Lung microvascular endothelial cell (primary cell): ENCODE results near the gene PLCB1. TPM values are rescaled to one million over a fixed set of nuclear protein-coding genes. Genes with fewer than 3 reads are reported as not detected.

Experiments used
- DNase-seq, 2 donors: peaks; one replicate each; pipeline versions ENCODE4 v3.0.0 to v3.0.0-alpha.2; 2010; ENCODE audit warnings: low read depth in 2 of 2
- total RNA-seq: library from RNA; depleted of rRNA; stranded (reverse); fragments of >200 nt; gene quantifications from 2 replicates; pipeline ENCODE4 v1.2.1, GENCODE V29; 2014

PLCB1 gene
- total RNA-seq, 1 donor from 2014 or later = 12.3 TPM

- no peak for DNase-seq
These were observed 2.7 kb upstream of the PLCB1 start for GRCh38 chr20:8129211-8129976.

GRCh38 chr20:8130840-8131526, 1.1 kb upstream of the PLCB1 start:
- DNase-seq = no peak

- peak; percentile 43 to 52 for DNase-seq
These were observed 631 bp downstream of the PLCB1 start for GRCh38 chr20:8132484-8133309.

GRCh38 chr20:8133310-8133768, 1.3 kb downstream of the PLCB1 start:
- DNase-seq = no peak

GRCh38 chr20:8133851-8134451, 1.9 kb downstream of the PLCB1 start:
- peak; percentile 31 to 77 for DNase-seq

GRCh38 chr20:8139899-8140298, 7.8 kb downstream of the PLCB1 start:
- no peak for DNase-seq

- DNase-seq = no peak
These were observed 11.4 kb downstream of the PLCB1 start for GRCh38 chr20:8143474-8143873.

GRCh38 chr20:8144282-8145245, 12.5 kb downstream of the PLCB1 start:
- peak; percentile 56 to 63 for DNase-seq

GRCh38 chr20:8145246-8146168, 13.4 kb downstream of the PLCB1 start:
- DNase-seq = no peak

GRCh38 chr20:8147476-8147875, 15.4 kb downstream of the PLCB1 start:
- peak in 1 of 2 donors; percentile 56 for DNase-seq

GRCh38 chr20:8148501-8148900, 16.4 kb downstream of the PLCB1 start:
- peak; percentile 71 to 89 for DNase-seq

- DNase-seq = no peak
These were observed 18.5 kb downstream of the PLCB1 start for GRCh38 chr20:8150591-8150990.

- peak; percentile 77 to 87 for DNase-seq
These were observed 19.3 kb downstream of the PLCB1 start for GRCh38 chr20:8151372-8151771.

- DNase-seq = peak; percentile 23 to 82
These were observed 20.1 kb downstream of the PLCB1 start for GRCh38 chr20:8152183-8152582.

GRCh38 chr20:8152847-8153246, 20.8 kb downstream of the PLCB1 start:
- no peak for DNase-seq

GRCh38 chr20:8153281-8153908, 21.3 kb downstream of the PLCB1 start:
- DNase-seq = peak; percentile 64 to 66

- no peak for DNase-seq
These were observed 22.6 kb downstream of the PLCB1 start for GRCh38 chr20:8154638-8155037.

GRCh38 chr20:8155229-8155628, 23.2 kb downstream of the PLCB1 start:
- DNase-seq = peak in 1 of 2 donors; percentile 52

- DNase-seq = peak; percentile 30 to 44
These were observed 23.7 kb downstream of the PLCB1 start for GRCh38 chr20:8155812-8156211.
